Measurements from ENCODE around the gene RNF167.

Gene RNF167

DNA sequence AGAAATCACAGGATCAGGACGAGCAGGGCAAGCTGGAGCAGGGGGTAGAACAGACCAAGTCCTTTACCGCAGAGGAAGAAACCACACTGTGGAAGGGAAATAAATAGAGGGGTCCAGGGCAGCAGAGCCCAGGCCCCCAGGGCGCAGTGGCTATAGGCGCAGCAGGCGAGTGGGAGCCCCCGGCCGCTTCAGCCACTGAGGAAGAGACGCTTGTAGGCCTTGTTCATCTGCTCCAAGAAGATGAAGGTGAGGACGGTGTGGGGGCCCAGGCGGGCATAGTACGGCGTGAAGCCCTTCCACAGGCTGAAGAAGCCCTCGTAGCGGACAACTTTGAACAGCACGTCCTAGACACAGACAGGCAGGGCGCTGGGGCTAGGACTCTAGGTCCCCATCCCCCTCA, 2.5 kb upstream of the RNF167 start:
- peaks cover 9% of the 10 kb centered on the region for H3K4me1 ChIP-seq (ENCODE audit: control insufficient read depth, insufficient read depth, low read length)
- CTCF ChIA-PET, result interaction anchor here (0.6 to 1.2 kb wide), 2 partner anchors 24 to 28 kb away, joined by 3 to 4 read pairs; no protein-coding TSS in a partner anchor

DNA sequence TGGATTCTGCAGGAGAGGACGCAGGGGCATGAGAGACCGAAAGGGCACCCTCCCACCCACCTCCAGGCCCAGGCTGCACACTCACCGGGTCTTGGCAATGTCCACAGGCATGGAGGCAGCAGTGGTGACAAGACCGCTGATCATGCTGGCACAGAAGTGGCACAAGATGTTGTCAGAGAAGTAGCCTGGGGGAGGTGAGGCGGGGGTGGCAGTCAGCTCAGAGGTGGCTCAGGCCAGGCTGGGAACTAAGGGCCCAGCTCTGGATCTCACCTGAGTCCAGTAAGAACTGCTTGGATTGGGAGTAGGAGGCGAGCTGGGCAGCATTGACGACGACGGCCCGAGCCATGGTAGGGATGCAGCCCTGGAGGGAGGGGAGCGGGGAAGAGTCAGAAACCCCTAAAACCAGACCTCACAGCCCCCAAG, 2.0 kb upstream of the RNF167 start:
- POLR2A ChIA-PET, result interaction anchor here (0.6 to 3.4 kb wide), 3 partner anchors 13 to 36 kb away, joined by 3 to 109 read pairs (median 3); partner anchors contain the start of genes ENO3, PFN1 and SPAG7
- no peak overlapping the region for H3K4me3 ChIP-seq (ENCODE audit: low read depth, low read length)
- no peak for TF ChIP-seq ZNF423 (tag by site-specific recombination; IDR thresholded peaks at IDR 0.05)
- peaks cover 9% of the 10 kb centered on the region for H3K4me1 ChIP-seq (ENCODE audit: control insufficient read depth, insufficient read depth, low read length)
- peaks cover 24 to 55% of the 10 kb centered on the region in 2 experiments for H3K36me3 ChIP-seq (ENCODE audit: control insufficient read depth in 2 of 2, insufficient read depth in 1 of 2, low read length in 2 of 2)
- CTCF ChIA-PET, result interaction anchor here (0.6 to 3.0 kb wide), 2 partner anchors 24 to 29 kb away, joined by 3 to 20 read pairs; no protein-coding TSS in a partner anchor
- H3K9me3 ChIP-seq (ENCODE audit: control insufficient read depth, insufficient read depth, low read depth, low read length), result no peaks in the 10 kb centered on the region
- H3K27ac ChIP-seq (ENCODE audit: extremely low read depth, low read depth, low read length), result peak overlapping the region; percentile 93; the same call in 1 of the 2 replicates

More for the DNA sequence above, 2.5 kb upstream of the RNF167 start:
- Histone ChIP-seq H3K9me3 (ENCODE audit: control insufficient read depth, insufficient read depth, low read depth, low read length) (no peaks in the 10 kb centered on the region), H3K36me3 (ENCODE audit: control insufficient read depth in 2 of 2, insufficient read depth in 1 of 2, low read length in 2 of 2) (peaks cover 19 to 53% of the 10 kb centered on the region in 2 experiments), H3K27ac (ENCODE audit: extremely low read depth, low read depth, low read length) (no peak overlapping the region; the same call in 1 of the 2 replicates), H3K4me3 (ENCODE audit: low read depth, low read length) (no peak overlapping the region)
- no peak for TF ChIP-seq ZEB2 (tag by site-specific recombination; IDR thresholded peaks at IDR 0.05)
- POLR2A ChIA-PET, result interaction anchor here (0.6 to 3.4 kb wide), 5 partner anchors 11 to 36 kb away, joined by 3 to 109 read pairs (median 6); partner anchors contain the start of genes ENO3, PFN1 and SPAG7

DNA sequence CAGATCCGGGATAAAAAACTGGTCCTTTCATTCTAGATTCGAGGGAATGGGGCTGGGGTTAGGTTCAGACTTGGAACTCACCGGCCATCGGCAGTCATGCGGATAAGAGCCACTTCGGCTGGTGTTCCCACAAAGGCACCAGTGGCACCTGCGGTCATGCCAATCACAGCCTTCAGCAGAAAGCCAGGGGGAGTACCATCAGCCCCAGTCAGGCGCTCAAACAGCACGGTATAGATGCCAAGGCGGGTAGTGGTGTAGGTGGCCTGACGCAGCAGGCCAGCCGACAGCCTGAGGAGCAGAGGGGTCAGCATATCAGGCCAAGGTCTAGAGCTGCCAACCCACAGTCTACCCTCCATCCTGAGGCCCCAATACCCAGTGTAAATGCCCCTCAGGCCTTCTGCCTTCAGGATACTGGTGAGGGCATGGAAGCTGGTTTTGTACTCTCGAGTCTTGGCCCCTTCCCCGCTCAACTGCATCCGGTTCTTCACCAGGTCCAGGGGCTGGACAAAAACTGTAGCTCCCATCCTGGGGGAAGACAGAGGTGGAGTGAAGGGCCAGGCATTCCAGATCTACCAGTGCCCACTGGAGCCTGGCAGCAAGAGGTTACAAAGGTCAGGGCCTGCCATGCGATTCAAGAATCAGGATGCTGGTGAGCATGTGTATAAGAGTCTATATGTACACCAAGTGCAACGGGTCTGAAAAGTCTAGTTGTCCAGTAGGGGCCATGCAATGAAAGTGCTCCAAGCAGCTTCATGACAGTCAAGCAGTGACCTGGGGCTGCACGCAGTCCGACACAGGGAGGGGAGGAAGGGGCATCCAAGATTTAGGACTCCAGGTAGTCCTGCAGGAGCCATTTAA, 1.2 kb upstream of the RNF167 start:
- peaks cover 32 to 62% of the 10 kb centered on the region in 2 experiments for H3K36me3 ChIP-seq (ENCODE audit: control insufficient read depth in 2 of 2, insufficient read depth in 1 of 2, low read length in 2 of 2)
- ChIA-PET CTCF (interaction anchor here (0.6 to 3.0 kb wide), 7 partner anchors 9 to 1059 kb away, joined by 3 to 20 read pairs (median 3); partner anchors contain the start of gene PFN1), POLR2A (interaction anchor here (0.5 to 3.4 kb wide), 17 partner anchors 9 to 253 kb away, joined by 3 to 109 read pairs (median 7); partner anchors contain the start of genes CHRNE, ENO3, INCA1 and KIF1C)
- H3K27ac ChIP-seq (ENCODE audit: extremely low read depth, low read depth, low read length), result peak overlapping the region; percentile 93
- no peaks in the 10 kb centered on the region for H3K9me3 ChIP-seq (ENCODE audit: control insufficient read depth, insufficient read depth, low read depth, low read length)
- peak overlapping the region; percentile 87 for H3K4me3 ChIP-seq (ENCODE audit: low read depth, low read length)
- H3K4me1 ChIP-seq (ENCODE audit: control insufficient read depth, insufficient read depth, low read length), result peaks cover 9% of the 10 kb centered on the region
- TF ChIP-seq REPIN1 (tag by site-specific recombination; IDR thresholded peaks at IDR 0.05; ENCODE audit: low read depth) (no peak), ZNF292 (tag by site-specific recombination; IDR thresholded peaks at IDR 0.05; ENCODE audit: borderline replicate concordance, low read depth) (no peak), GLI4 (tag by site-specific recombination; IDR thresholded peaks at IDR 0.05) (no peak), ZNF24 (tag by site-specific recombination; IDR thresholded peaks at IDR 0.05) (no peak), ZNF239 (tag by site-specific recombination; IDR thresholded peaks at IDR 0.05) (no peak), MEIS1 (CRISPR knock-in tag; IDR thresholded peaks at IDR 0.05; ENCODE audit: borderline replicate concordance) (no peak), ZNF48 (tag by site-specific recombination; IDR thresholded peaks at IDR 0.05) (no peak), ZNF184 (tag by site-specific recombination; IDR thresholded peaks at IDR 0.05) (no peak)
- TF ChIP-seq, protein P1, sequence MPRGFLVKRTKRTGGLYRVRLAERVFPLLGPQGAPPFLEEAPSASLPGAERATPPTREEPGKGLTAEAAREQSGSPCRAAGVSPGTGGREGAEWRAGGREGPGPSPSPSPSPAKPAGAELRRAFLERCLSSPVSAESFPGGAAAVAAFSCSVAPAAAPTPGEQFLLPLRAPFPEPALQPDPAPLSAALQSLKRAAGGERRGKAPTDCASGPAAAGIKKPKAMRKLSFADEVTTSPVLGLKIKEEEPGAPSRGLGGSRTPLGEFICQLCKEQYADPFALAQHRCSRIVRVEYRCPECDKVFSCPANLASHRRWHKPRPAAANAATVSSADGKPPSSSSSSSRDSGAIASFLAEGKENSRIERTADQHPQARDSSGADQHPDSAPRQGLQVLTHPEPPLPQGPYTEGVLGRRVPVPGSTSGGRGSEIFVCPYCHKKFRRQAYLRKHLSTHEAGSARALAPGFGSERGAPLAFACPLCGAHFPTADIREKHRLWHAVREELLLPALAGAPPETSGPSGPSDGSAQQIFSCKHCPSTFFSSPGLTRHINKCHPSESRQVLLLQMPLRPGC (tag by site-specific recombination; IDR thresholded peaks at IDR 0.05), result no peak
- TF ChIP-seq, protein P2, sequence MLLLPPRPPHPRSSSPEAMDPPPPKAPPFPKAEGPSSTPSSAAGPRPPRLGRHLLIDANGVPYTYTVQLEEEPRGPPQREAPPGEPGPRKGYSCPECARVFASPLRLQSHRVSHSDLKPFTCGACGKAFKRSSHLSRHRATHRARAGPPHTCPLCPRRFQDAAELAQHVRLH (tag by site-specific recombination; IDR thresholded peaks at IDR 0.05), result no peak
- TF ChIP-seq, protein P3, sequence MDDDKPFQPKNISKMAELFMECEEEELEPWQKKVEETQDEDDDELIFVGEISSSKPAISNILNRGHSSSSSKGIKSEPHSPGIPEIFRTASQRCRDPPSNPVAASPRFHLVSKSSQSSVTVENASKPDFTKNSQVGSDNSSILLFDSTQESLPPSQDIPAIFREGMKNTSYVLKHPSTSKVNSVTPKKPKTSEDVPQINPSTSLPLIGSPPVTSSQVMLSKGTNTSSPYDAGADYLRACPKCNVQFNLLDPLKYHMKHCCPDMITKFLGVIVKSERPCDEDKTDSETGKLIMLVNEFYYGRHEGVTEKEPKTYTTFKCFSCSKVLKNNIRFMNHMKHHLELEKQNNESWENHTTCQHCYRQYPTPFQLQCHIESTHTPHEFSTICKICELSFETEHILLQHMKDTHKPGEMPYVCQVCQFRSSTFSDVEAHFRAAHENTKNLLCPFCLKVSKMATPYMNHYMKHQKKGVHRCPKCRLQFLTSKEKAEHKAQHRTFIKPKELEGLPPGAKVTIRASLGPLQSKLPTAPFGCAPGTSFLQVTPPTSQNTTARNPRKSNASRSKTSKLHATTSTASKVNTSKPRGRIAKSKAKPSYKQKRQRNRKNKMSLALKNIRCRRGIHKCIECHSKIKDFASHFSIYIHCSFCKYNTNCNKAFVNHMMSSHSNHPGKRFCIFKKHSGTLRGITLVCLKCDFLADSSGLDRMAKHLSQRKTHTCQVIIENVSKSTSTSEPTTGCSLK (tag by site-specific recombination; IDR thresholded peaks at IDR 0.05), result no peak
- TF ChIP-seq, protein P4, sequence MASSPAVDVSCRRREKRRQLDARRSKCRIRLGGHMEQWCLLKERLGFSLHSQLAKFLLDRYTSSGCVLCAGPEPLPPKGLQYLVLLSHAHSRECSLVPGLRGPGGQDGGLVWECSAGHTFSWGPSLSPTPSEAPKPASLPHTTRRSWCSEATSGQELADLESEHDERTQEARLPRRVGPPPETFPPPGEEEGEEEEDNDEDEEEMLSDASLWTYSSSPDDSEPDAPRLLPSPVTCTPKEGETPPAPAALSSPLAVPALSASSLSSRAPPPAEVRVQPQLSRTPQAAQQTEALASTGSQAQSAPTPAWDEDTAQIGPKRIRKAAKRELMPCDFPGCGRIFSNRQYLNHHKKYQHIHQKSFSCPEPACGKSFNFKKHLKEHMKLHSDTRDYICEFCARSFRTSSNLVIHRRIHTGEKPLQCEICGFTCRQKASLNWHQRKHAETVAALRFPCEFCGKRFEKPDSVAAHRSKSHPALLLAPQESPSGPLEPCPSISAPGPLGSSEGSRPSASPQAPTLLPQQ (tag by site-specific recombination; IDR thresholded peaks at IDR 0.05), result no peak
- TF ChIP-seq, protein P5, sequence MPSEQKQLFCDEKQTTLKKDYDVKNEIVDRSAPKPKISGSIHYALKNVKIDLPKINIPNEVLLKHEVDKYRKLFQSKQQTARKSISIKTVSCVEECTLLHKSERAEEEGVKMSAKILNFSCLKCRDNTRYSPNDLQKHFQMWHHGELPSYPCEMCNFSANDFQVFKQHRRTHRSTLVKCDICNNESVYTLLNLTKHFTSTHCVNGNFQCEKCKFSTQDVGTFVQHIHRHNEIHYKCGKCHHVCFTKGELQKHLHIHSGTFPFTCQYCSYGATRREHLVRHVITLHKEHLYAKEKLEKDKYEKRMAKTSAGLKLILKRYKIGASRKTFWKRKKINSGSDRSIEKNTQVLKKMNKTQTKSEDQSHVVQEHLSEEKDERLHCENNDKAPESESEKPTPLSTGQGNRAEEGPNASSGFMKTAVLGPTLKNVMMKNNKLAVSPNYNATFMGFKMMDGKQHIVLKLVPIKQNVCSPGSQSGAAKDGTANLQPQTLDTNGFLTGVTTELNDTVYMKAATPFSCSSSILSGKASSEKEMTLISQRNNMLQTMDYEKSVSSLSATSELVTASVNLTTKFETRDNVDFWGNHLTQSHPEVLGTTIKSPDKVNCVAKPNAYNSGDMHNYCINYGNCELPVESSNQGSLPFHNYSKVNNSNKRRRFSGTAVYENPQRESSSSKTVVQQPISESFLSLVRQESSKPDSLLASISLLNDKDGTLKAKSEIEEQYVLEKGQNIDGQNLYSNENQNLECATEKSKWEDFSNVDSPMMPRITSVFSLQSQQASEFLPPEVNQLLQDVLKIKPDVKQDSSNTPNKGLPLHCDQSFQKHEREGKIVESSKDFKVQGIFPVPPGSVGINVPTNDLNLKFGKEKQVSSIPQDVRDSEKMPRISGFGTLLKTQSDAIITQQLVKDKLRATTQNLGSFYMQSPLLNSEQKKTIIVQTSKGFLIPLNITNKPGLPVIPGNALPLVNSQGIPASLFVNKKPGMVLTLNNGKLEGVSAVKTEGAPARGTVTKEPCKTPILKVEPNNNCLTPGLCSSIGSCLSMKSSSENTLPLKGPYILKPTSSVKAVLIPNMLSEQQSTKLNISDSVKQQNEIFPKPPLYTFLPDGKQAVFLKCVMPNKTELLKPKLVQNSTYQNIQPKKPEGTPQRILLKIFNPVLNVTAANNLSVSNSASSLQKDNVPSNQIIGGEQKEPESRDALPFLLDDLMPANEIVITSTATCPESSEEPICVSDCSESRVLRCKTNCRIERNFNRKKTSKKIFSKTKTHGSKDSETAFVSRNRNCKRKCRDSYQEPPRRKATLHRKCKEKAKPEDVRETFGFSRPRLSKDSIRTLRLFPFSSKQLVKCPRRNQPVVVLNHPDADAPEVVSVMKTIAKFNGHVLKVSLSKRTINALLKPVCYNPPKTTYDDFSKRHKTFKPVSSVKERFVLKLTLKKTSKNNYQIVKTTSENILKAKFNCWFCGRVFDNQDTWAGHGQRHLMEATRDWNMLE (tag by site-specific recombination; conservative IDR thresholded peaks at IDR 0.05; ENCODE audit: low read depth), result no peak

All from HEK293 (cell line).